HG03064 (cell line): ENCODE data around the gene CAPN10.

ENCODE experiments used
- ATAC-seq: cut with Tn5 transposase; IDR thresholded peaks from one replicate; pipeline ENCODE4 v1.9.1; 2021; ENCODE audit warnings: low read depth; ENCODE audit not compliant: unreplicated experiment

The CAPN10 gene

DNA sequence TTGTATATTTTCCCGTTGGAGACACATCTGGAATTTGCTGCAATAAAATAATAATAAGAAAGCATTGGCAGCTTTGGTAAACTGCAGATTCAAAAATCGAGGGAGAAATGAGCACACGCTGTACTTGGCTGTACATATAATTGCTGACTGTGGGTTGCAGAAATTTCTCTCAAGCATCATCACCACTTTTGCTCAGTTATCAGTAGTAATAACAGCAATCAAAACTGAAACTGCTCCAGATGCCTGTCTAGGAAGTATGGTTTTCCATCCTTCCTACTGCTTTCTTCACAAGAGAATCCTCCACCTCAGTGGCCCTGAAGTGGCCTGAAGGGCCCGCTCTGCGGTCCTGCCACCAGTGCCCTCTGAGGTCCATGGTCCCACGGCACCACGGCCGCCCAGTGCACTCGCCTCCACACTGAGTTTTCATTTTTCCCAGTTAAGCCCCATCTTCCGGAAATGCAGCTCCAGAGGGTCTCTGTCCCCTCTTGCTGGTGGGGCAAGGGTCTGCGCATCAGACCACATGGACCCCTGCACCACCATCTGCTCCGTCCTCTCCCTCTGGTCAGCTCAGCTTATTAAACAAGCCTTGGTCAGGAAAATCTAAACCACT is 22.5 kb upstream of the CAPN10 start:
- ATAC-seq: no peak

DNA sequence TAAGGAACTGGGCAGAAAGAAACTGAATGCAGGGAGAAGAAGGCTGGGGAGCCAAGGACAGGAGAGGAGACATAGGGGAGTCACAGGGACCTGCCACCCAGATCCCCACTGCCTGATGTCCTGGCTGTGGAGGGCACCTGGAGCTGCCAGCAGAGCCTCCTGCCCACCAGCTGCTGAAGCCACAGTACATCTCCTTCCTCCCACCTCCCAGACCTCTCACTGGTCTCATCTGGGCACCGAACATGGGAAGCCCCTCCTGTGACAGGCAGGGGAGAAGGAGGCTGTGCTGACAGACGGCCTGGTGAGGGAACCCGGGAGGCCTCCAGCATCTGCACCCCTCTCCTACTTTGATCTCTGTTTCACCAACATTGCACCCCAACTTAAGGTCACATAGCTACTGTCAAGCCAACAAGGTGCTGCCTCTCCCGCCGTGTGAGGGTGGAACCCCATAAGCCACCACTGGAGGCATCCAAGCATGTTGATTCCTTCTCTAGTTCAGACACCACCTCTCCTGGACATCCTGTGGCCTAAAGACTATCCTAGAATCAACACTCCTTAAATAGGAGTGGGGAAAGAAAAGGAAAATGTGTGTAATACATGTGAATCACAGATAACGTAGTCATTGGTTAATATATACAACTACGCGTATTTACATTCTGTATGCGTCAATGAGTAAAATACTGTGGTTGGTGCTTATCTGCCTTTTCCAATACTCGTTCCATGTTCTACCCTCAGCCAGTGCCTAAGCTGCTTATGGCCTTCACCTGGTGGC is 21.8 kb upstream of the CAPN10 start:
- no peak for ATAC-seq

DNA sequence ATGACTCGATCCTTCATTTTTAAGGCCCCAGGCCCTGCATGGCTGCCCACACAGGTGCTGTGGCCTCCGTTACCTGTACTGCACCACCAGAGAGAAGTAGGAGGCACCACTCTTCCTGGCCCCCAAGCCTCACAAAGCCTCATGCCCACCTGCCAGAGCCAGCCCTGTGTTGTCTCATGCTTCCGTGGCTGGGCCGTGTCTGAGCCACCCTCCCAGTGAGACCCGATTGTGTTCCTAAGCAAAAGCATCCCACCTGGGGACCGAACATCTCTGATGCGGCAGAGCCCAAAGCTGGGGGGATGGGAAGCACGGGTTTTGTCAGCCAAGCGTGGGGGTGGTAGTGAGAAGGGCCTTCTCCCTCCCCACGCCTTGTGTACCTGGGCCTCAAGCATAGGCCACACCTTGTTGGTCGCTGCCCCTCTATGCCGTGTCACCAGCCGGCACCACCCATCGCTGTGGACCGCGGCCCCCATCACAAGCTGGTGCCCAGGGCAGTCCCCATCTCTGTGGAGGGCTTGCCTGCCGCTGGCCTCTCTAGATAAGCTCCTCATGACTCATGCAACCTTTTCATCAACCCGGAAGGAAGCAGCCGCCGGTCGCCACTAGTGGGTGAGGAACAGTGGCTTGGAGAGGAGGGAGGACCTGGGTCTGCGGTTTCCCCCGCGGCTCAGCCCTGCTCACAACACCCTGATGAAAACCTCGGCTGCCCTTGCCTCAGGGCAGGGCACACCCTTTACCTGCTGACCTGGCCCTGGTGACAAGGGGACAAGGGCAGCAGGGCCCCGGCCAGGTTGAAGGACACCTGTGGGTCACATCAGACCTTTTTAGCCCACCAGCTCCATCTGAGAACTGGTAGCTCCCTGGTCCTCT is 21.0 kb upstream of the CAPN10 start:
- no peak for ATAC-seq

- ATAC-seq: peak; percentile 44
Observed at GRCh38 chr2:240566203-240567136, 20.1 kb upstream of the CAPN10 start.

DNA sequence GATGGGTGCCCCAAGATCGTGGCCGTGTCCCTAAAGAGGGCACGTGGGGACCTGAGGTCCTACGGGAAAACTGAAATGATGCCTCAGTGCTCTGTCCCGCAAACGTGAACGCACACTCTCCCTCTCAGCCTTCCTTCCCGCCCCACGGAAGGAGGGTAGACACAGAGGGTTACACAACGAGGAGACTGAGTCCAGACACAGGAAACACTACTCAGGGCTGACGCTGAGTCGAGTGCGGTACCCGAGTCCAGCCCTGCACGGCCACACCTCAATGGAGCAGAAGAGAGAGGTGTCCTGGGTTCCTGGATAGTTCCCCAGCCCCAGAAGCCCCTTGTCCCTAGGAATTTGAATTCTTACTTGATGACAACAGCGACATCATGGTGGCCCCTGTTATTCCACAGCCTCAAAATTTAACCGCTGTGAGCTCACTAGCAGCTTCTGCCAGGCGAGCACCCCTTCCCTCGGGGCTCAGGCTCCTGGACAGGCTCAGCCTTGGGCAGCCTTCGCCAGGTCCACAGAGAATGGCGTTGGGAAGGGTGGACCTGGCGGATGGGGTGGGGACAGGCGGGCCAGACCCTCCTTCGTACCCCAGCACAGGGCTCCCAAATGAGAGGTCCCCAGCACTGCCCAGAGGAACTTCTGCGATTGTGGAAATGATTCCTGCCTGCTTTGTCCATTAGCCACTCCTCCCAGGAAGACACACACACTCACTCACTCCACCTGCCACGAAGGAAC is 19.2 kb upstream of the CAPN10 start:
- no peak for ATAC-seq

DNA sequence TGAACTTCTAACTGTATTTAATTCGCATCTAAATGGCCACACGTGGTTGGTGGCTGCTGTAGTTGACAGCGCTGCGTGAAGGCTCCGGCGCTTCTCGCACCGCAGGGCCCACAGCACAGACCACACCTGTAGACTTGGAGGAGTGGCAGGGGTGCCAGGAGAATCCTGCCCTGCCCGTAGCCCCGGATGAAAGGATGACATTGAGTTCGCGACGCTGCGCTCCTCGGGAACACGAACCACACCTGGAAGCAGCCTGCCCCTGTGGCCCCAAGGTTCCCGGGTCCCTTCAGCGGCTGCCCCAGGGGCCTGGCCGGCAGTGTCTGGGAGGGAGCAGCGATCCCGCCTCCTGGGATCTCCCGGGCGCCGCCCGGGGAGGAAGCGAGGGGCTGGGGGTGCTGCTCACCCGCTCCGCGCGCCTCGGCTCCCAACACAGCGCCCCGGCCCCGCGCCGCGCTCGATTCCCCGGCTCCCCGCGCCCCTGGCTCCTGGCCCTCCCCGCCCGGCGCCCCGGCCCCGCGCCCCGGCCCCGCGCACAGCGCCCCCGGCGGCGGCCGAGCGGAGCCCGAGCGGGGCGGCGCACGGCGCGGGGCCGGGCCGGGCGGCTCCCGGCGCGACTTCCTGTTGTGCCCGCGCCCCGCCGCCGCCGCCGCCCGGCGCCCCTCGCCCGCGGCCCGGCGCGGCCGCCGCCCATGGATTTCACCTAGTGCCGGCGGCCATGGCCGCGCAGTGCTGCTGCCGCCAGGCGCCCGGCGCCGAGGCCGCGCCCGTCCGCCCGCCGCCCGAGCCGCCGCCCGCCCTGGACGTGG is 18.5 kb upstream of the CAPN10 start, which contains the start of gene RNPEPL1:
TSS of gene RNPEPL1 (plus strand) at position 613 of the 806 bp plus-strand sequence. CDS start at position 716, 103 bp downstream.
- peak; percentile 27 for ATAC-seq

DNA sequence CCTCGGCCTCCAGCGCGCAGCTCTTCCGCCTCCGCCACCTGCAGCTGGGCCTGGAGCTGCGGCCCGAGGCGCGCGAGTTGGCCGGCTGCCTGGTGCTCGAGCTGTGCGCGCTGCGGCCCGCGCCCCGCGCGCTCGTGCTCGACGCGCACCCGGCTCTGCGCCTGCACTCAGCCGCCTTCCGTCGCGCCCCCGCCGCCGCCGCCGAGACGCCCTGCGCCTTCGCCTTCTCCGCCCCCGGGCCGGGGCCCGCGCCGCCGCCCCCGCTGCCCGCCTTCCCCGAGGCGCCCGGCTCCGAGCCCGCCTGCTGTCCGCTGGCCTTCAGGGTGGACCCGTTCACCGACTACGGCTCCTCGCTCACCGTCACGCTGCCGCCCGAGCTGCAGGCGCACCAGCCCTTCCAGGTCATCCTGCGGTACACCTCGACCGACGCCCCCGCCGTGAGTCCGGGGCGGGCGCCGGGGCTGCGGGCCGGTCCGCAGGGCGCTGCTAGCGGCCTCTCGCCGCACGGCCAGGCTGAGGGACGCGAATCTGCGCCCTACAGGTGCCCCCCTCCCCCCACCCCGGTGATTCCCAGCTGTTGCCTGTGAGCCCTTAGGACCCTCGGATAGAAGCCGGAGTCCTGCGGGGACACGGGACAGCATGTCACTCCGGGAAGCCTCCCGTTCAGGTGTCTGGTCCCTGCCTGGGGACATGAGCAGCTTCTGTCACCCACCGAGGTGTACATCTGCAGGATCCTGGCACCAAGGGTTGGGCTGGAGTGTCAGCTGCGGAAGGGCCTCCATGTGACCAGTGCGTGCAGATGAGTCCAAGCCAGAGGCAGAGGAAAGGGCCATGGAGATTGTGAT is 17.6 kb upstream of the CAPN10 start:
- peak; percentile 10 for ATAC-seq

GRCh38 chr2:240569523-240569997 is 17.0 kb upstream of the CAPN10 start:
- no peak for ATAC-seq

GRCh38 chr2:240569998-240570530 is 16.5 kb upstream of the CAPN10 start:
- no peak for ATAC-seq

- ATAC-seq: no peak
Observed at GRCh38 chr2:240570531-240571313, 15.8 kb upstream of the CAPN10 start.

GRCh38 chr2:240571314-240571973 is 15.1 kb upstream of the CAPN10 start:
- no peak for ATAC-seq

DNA sequence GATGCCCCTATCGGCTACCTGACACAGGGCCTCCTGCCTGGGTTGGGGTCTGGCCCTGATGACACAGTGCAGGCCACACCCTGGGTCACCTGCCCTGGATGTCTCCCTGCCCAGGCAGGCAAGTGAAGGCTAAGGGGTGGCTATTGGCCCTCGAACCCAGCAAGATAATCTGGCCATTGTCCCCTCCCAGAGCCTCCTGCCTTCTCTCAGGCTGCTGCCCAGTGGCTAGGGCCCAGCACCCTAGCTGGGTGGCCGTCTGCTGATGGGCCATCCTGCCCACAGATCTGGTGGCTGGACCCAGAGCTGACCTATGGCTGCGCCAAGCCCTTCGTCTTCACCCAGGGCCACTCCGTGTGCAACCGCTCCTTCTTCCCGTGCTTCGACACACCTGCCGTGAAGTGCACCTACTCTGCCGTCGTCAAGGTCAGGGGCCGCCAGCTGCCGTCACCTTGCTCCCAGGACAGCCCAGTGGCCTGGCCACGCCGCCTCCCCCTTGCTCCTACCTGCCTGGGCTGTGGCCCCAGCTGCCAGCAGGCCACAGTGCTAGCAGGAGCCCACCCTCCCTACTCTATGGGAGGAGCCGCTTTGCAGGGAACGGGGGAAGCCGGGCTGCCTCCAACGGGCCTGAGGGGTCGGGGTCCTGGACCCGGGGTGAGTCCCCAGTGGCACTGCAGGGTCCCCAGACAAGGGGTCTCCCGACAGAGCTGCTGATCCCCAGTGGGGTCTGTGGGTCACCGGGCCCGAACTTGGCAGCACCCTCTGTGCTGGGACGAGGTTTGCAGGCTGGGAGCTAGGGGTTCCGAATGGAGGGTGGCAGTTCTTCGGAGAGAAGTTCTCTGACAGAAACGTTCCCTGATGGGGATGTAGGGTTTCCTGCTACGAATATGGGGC is 14.1 kb upstream of the CAPN10 start:
- ATAC-seq: no peak

DNA sequence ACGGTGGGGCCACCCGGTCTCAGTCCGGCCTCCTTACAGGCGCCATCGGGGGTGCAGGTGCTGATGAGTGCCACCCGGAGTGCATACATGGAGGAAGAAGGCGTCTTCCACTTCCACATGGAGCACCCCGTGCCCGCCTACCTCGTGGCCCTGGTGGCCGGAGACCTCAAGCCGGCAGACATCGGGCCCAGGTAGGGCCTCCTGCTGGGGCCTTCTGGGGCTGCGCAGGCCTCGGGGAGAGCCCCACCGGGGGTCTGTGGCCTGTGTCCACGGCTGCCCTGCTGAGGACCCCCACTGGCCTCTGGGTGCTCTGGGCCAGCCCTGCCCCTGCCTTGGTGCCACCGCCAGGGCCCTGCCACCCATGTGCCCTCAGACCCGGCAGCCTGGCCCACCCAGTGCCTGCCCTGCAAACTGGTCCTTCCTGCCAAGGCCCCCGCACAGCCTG is 13.4 kb upstream of the CAPN10 start:
- ATAC-seq: no peak

DNA sequence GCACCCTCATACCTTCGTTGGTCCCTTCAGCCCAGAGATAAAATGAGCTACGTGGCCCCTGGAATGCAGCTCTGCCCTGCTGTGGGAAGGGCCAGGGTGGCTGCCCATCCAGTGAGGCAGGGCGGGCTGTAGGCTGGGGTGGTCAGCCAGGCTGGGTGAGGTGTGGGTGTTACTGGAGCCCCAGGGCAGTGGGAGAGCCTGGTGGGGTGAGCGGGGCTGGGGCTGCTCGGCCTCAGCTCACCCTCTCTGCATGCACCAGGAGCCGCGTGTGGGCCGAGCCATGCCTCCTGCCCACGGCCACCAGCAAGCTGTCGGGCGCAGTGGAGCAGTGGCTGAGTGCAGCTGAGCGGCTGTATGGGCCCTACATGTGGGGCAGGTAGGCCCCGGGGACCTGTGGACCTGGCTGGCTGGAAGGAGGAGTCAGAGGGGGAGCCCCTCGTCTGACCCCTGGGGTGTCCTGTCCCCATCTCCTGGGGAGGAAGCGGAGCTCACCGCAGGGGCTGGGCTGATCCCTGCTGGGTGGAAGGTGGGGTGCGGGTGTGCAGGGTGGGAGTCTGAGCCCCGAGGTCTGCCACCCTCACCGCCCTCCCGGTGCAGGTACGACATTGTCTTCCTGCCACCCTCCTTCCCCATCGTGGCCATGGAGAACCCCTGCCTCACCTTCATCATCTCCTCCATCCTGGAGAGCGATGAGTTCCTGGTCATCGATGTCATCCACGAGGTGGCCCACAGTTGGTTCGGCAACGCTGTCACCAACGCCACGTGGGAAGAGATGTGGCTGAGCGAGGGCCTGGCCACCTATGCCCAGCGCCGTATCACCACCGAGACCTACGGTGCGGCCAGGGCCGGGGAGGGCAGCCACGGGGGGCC is 12.8 kb upstream of the CAPN10 start:
- no peak for ATAC-seq
